ENCODE results near the gene TRIM27. TPM values are rescaled to one million over a fixed set of nuclear protein-coding genes. Genes with fewer than 3 reads are reported as not detected.
A peak's percentile ranks its signal among the peaks of the same experiment; 100 is the strongest.
"Not testable (repeated sequence)": the region's sequence is repeated elsewhere in the genome, so short reads cannot be mapped to it uniquely, and the experiment has no call there.

The TRIM27 gene, protein sequence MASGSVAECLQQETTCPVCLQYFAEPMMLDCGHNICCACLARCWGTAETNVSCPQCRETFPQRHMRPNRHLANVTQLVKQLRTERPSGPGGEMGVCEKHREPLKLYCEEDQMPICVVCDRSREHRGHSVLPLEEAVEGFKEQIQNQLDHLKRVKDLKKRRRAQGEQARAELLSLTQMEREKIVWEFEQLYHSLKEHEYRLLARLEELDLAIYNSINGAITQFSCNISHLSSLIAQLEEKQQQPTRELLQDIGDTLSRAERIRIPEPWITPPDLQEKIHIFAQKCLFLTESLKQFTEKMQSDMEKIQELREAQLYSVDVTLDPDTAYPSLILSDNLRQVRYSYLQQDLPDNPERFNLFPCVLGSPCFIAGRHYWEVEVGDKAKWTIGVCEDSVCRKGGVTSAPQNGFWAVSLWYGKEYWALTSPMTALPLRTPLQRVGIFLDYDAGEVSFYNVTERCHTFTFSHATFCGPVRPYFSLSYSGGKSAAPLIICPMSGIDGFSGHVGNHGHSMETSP
- total RNA-seq (2014; rRNA removed; shearing (Covaris generic)): 66.2 and 76.2 TPM in 2 replicates
- 52.3 and 57.8 TPM in 2 replicates for polyA plus RNA-seq (2015; cell fraction: cytosol; rRNA removed)
- polyA plus RNA-seq (2015; cell fraction: nucleus; rRNA removed): 103 and 120 TPM in 2 replicates

DNA sequence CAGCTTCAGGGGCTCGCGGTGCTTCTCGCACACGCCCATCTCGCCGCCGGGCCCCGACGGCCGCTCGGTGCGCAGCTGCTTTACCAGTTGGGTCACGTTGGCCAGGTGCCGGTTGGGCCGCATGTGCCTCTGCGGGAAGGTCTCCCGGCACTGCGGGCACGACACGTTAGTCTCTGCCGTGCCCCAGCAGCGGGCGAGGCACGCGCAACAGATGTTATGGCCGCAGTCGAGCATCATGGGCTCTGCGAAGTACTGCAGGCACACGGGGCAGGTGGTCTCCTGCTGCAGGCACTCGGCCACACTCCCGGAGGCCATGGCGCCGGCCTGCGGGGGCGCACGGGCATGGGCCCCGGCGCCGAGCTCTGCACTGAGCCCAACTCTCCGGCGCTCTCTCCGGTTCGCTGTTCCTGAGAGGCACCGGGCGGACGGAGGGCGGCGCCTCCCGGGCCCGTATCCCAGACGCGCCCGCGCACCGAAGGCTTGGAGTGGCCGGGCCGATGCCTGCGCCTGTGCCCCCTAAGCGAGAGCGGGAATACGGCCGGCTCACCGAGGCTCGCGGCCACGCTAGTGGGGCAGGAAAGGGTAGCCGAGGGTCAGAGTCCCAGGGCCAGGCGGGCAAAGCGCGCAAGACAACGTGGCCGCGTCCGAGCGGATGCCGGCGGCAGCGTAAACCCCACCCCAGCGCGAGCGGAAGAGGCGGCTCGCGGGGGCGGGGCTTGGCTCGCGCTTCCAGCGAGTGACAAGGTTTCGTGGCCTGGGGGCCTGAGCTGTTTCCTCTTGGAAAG, at the start of gene TRIM27:
Gene TRIM27, minus strand, starts transcription at position 668 of the 785 bp plus-strand sequence. Its CDS starts 353 bp downstream, at position 315.
- in situ Hi-C loops (cut with HindIII; ENCODE audit: low pct_unique_long_range_greater_than_20kb, low sequenced_read_pairs): no loop called here
- DNase-seq (ENCODE audit: low read depth, low spot score): peak; percentile 89

DNA sequence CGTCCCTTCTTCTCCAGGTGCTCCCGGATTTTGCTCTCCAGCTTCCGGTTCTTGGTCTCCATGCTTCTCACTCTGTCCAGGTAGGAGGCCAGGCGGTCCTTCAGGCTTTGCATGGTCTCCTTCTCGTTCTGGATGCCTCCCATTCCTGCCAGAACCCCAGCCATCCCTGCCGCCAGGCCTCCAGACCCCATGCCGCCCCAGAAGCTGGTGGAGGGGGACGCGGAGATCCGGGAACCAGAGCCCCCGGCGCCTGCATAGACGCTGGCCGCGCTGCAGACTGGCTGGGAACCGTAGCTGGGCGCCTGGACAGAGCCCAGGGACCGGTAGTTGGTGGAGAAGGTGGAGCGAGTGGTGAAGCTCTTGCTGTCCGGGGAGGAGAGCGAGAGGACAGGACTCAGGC, 46.3 kb upstream of the TRIM27 start:
- in situ Hi-C loops (cut with HindIII; ENCODE audit: low pct_unique_long_range_greater_than_20kb, low sequenced_read_pairs); DNase-seq (ENCODE audit: low read depth, low spot score): not testable (repeated sequence)

DNA sequence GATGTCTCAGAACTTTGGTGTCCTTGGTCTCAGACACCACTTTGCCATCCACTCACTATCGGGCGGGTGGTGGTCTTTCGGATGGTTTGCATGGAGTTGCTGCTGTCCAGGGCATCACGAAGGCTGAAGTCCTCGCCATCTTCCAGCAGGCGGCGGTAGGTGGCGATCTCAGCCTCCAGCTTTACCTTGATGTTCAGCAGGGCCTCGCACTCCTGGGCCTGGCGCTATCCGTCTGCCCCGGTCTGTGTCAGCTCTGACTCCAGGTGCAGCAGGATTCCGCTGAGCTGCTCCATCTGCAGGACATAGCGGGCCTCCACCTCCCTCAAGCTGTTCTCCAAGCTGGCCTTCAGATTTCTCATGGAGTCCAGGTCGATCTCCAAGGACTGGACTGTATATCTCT, 45.3 kb upstream of the TRIM27 start:
- no peak for DNase-seq (ENCODE audit: low read depth, low spot score)
- in situ Hi-C loops (cut with HindIII; ENCODE audit: low pct_unique_long_range_greater_than_20kb, low sequenced_read_pairs): no loop called here

DNA sequence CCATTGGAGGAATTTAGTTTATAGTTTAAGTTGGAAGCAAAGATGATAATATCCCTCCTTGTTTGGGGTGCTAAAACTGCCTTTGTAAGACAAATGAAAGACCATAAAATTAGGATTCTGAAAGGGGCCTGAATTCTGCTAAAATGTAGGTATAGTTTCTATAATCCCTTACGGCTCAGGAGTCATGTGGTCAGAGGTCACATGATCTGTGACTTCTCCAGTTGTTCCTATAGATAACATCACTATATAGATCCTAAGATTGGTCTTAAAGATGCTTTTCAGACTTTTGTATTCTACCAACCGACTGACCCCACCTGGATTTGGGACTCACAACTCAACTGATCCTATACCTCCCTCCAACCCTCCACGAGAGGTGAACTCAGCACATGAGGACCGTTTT, 44.7 kb upstream of the TRIM27 start:
- in situ Hi-C loops (cut with HindIII; ENCODE audit: low pct_unique_long_range_greater_than_20kb, low sequenced_read_pairs): no loop called here
- DNase-seq (ENCODE audit: low read depth, low spot score): no peak

DNA sequence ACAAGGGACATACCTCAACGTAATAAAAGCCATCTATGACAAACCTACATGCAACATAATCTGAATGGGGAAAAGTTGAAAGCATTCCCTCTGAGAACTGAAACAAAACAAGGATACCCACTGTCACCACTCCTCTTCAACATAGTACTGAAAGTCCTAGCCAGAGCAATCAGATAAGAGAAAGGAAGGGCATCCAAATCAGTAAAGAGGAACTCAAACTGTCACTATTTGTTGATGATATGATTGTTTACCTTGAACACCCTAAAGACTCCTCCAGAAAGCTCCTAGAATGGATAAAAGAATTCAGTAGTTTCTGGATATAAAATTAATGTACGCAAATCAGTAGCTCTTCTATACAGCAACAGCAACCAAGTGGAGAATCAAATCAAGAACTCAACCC, 41.9 kb upstream of the TRIM27 start:
- DNase-seq (ENCODE audit: low read depth, low spot score): no peak
- in situ Hi-C loops (cut with HindIII; ENCODE audit: low pct_unique_long_range_greater_than_20kb, low sequenced_read_pairs): no loop called here

DNA sequence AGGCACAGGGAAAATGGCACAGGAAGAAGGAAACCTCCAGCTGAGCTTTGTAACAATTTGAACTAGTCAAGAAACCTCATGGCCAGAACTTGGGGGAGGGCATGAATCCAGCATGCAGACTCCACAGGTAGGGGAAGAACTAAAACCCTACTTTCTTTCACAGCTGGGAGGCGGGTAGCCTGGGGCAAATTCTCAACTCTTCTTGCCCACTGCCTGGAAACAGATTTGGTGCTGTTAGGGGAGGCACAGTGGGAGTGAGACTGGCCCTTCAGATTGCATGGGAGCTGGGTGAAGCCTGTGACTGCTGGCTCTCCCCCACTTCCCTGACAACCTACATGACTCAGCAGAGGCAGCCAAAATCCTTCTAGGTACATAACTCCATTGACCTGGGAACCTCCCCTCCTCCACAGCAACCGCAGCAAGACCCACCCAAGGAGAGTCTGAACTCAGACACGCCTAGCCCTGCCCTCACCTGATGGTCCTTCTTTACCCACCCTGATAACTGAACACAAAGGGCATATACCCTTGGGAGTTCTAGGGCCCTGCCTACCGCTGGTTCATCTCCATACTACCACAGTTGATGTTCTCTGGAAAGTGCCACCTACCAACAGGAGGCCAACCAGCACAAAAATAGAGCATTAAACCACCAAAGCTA, 37.2 kb upstream of the TRIM27 start:
- in situ Hi-C loops (cut with HindIII; ENCODE audit: low pct_unique_long_range_greater_than_20kb, low sequenced_read_pairs): no loop called here
- DNase-seq (ENCODE audit: low read depth, low spot score): no peak

DNA sequence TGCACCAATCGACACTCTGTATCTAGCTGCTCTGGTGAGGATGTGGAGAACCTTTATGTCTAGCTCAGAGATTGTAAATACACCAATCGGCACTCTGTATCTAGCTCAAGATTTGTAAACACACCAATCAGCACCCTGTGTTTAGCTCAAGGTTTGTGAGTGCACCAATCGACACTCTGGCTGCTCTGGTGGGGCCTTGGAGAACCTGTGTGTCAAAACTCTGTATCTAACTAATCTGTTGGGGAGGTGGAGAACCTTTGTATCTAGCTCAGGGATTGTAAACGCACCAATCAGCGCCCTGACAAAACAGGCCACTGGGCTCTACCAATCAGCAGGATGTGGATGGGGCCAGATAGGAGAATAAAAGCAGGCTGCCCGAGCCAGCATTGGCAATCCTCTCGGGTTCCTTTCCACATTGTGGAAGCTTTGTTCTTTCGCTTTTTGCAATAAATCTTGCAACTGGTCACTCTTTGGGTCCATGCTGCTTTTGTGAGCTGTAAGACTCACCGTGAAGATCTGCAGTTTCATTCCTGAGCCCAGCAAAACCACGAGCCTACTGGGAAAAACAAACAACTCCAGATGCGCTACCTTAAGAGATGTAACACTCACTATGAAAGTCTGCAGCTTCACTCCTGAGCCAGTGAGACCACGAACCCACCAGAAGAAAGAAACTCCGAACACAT, 34.9 kb upstream of the TRIM27 start:
- DNase-seq (ENCODE audit: low read depth, low spot score); in situ Hi-C loops (cut with HindIII; ENCODE audit: low pct_unique_long_range_greater_than_20kb, low sequenced_read_pairs): not testable (repeated sequence)

DNA sequence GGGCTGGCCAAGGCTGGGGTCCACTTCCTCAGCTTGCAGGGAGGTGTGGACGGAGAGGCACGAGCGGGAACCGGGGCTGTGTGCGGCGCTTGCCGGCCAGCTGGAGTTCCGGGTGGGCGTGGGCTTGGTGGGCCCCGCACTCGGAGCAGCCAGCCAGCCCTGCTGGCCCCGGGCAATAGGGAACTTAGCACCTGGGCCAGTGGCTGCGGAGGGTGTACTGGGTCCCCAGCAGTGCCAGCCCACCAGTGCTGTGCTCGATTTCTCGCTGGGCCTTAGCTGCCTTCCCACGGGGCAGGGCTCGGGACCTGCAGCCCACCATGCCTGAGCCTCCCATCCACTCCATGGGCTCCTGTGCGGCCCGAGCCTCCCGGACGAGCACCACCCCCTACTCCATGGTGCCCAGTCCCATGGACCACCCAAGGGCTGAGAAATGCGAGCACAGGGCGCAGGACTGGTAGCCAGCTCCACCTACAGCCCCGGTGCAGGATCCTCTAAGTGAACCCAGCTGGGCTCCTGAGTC, 34.1 kb upstream of the TRIM27 start:
- in situ Hi-C loops (cut with HindIII; ENCODE audit: low pct_unique_long_range_greater_than_20kb, low sequenced_read_pairs); DNase-seq (ENCODE audit: low read depth, low spot score): not testable (repeated sequence)

DNA sequence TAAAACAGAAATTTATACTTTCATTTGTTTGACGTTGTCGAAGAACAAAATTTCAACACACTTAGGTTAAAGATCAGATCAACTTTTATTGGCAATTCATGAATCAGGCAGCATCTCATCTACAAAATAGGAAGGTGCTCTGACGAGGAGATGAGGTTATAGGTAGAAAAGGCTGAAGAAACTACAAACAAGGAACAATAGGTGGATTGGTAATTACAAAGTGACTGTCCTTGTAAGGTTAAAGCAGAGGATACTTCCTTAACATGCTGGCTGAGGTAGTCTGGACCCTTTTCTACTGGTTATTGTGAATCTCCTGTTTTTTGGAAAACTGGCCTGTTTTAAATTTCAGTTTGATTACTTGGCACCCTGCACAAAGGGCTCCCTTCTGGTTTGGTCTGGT, 32.5 kb upstream of the TRIM27 start:
- DNase-seq (ENCODE audit: low read depth, low spot score): no peak
- in situ Hi-C loops (cut with HindIII; ENCODE audit: low pct_unique_long_range_greater_than_20kb, low sequenced_read_pairs): no loop called here

DNA sequence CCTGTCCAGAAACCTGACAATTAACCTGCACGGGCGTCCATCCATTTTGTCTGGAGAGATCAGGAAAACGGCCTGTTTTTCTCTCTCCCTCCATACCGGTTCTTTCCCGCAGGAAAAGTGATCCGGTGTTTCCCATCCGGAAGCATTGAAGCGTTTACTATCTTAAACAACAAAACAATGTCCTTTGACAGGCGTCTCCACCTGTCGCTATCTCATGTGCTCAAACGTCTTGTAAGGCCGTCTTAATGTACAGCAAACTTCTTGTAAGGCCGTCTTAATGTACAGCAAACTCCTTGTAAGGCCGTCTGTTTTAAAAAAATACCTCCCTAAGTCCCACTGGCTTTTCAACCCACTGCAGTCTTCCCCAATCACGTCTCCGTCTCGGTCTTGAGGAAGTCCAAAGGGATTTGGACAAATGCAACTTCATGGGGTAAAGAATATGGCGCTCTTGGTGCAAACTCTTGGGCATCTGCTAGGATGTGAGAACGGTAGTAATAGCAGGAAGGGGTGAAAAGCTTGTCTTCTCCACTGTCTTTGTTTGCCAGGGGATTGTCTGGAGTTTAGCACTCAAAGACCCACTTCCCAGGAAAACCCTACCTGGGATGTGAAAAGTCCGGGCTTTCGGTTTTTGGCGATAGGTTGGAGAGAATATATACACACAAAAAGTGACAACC, 29.9 kb upstream of the TRIM27 start:
- in situ Hi-C loops (cut with HindIII; ENCODE audit: low pct_unique_long_range_greater_than_20kb, low sequenced_read_pairs): no loop called here
- DNase-seq (ENCODE audit: low read depth, low spot score): peak; percentile 45

DNA sequence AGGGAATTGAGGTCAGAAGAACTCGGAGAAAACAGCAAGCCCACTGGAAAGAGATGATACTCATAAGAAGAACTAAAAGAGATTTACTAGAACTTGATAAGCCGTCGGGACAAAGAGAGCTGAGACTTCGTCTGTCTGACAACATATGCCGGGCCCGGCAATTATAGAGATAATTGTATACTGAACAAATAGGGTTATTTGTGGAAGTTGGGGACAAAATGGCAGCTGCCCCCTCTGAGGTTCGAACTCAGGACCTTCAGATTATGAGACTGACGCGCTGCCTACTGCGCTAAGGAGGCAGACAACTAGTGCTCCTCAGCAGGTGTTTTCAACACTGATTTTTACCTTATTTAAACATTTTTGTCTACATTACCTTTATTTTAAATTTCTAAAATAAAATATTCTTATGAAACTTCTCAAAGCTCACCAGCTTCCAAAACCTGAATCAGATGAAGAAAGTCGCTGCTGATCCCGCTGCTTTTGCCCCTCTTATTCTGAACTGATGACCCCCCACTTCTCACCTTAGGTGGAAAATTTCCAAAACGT, 29.3 kb upstream of the TRIM27 start:
- peak; percentile 77 for DNase-seq (ENCODE audit: low read depth, low spot score)
- in situ Hi-C loops (cut with HindIII; ENCODE audit: low pct_unique_long_range_greater_than_20kb, low sequenced_read_pairs): no loop called here

DNA sequence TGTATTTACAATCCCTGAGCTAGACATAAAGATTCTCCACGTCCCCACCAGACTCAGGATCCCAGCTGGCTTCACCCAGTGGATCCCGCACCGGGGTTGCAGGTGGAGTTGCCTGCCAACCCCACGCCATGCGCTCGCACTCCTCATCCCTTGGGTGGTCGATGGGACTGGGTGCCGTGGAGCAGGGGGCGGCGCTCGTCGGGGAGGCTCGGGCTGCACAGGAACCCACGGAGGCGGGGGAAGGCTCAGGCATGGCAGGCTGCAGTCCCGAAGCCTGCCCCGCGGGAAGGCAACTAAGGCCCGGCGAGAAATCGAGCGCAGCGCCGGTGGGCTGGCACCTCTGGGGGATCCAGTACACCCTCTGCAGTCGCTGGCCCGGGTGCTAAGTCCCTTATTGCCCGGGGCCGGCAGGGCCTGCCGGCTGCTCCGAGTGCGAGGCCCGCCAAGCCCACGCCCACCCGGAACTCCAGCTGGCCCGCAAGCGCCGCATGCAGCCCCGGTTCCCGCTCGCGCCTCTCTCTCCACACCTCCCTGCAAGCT, 25.9 kb upstream of the TRIM27 start:
- in situ Hi-C loops (cut with HindIII; ENCODE audit: low pct_unique_long_range_greater_than_20kb, low sequenced_read_pairs); DNase-seq (ENCODE audit: low read depth, low spot score): not testable (repeated sequence)

DNA sequence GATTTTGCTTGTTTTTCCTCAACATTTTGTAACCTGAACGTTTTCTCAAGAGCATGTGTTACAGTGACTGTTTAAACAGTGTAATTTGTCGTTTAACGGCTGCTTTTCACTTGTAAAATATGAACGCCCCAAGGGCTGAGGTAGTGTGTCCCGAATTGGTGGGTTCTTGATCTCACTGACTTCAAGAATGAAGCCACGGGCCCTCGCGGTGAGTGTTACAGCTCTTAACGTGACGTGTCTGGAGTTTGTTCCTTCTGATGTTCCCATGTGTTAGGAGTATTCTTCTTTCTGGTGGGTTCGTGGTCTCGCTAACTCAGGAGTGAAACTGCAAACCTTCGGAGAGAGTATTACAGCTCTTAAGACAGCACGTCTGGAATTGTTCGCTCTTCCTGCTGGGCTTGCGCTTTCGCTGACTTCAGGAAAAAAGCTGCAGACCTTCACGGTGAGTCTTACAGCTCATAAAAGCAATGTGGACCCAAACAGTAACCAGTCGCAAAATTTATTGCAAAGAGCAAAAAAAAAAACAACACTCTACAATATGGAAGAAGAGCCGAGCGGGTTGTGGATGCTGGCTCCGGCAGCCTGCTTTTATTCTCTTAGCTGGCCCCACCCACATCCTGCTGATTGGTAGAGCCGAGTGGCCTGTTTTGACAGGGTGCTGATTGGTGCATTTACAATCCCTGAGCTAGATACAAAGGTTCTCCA, 25.1 kb upstream of the TRIM27 start:
- in situ Hi-C loops (cut with HindIII; ENCODE audit: low pct_unique_long_range_greater_than_20kb, low sequenced_read_pairs): no loop called here
- DNase-seq (ENCODE audit: low read depth, low spot score): no peak

DNA sequence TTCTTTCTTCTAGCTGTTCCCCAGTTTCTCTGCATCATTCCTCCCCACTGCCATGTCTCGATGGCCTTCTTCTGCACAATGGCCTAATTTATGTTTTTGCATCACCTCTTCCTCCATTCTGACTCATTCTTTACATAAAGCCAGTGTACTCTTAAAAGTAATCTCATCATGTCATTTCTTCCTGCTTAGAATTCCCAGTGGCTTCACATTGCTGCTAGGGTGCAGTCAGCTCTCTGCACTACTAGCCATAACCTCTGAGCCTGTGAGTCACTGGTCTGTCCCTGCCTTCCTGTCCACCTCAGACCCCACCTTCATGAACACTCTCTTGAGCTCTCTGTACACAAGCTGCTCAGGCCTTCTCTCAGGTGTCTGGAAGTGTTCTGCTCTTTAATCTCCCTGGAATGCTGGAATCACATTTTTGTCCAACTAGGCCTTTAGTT, 24.1 kb upstream of the TRIM27 start:
- in situ Hi-C loops (cut with HindIII; ENCODE audit: low pct_unique_long_range_greater_than_20kb, low sequenced_read_pairs): no loop called here
- no peak for DNase-seq (ENCODE audit: low read depth, low spot score)

DNA sequence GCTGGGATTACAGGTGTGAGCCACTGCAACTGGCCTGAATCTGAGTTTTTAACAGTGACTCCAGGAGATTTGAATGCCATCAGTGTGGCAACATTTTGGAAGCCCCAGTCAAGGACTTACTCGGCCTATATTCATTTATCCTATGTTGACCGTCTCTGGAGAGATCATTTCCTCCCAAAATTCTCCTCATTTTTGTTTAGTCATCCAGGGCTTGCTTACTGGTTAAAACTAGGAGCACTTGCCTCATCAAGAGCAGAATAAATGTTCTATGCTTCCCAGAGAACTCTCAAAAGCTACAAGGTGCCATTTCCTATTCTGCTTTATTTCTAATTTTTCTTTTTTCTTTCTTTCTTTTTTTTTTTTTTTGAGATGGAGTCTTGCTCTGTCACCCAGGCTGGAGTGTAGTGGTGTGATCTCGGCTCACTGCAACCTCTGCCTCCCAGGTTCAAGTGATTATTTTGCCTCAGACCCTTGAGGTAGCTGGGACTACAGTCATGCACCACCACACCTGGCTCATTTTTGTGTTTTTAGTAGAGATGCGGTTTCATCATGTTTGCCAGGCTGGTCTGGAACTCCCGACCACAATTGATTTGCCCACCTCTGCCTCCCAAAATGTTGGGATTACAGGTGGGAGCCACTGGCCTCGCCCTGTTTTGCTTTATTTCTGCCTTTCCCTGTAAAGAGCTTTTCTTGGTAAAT, 23.4 kb upstream of the TRIM27 start:
- DNase-seq (ENCODE audit: low read depth, low spot score): no peak
- in situ Hi-C loops (cut with HindIII; ENCODE audit: low pct_unique_long_range_greater_than_20kb, low sequenced_read_pairs): no loop called here

All from SK-MEL-5 (cell line).